ENCODE measurements around the gene SLC12A7.
A peak's percentile ranks its signal among the peaks of the same experiment; 100 is the strongest.

Gene SLC12A7

DNA sequence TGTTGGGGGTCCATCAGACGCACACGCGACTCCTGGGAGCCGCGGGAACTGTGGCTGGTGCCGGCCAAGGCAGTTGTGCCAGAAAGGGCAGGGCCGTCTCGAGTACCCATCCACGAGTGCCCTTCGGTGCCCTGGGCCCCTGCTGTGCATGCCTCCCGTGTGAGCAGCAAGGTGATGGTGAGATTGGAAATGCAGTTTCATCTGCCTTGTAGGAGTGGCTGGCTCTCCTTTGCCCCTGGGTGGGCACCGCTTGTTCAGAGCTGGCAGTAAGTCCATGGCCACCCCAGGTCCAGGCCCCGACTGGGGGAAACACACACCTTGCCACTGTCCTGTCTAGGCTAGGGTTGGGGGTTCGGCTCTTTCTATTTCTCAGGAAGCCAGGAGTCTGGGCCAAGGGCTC, 97.5 kb downstream of the SLC12A7 start:
- no peak for DNase-seq

DNA sequence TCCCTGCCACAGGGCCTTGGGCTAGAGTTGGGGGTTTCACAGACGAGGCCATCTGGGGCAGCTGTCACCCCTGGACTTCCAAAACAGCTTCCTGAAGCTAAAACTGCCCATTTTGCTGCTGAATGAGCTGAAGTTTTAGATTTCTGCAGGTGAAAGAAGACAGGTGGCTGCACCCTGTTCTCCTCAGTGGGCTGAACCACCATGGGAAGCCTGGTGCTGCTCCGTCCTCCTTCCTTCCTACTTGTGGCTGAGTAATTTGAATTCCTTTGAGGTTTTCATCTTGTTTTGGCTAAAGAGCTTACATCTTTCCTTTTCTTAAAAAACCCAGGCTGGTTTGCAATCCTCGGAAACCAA, 97.9 kb downstream of the SLC12A7 start:
- no peak for DNase-seq

DNA sequence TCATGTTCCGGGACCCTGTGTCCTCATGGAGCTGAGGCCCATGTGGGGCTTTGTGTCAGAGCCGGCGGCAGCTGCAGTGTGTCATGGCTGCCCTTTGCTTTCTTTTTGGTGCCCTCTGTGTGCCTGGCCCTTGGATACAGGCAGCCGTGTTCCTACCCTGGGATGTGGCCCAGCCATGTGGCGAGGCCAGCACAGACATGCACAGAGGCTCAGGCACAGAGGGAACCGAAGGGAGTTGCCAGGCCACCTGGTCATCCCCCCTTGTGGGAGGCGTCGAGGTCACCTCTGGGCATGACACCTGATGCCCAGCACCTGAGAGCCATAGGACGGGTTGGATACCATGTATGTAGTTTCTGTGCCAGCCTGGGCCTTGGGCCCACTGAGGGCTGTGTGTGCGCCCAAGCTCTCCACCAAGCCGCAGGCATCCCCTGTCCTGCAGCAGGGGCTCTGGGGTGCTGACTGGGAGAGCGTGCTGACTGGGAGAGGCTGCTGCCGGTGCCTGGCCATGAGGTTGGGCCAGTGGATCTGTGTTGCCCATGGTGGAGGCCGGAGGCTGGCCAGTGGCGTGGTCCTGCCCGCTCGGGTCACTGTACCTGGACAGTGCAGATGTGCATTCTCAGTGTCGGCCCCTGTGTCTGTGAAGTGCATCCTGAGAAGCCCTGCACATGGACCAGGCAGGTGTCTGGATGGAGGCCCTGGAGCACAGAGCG, 98.5 kb downstream of the SLC12A7 start:
- DNase-seq: no peak

DNA sequence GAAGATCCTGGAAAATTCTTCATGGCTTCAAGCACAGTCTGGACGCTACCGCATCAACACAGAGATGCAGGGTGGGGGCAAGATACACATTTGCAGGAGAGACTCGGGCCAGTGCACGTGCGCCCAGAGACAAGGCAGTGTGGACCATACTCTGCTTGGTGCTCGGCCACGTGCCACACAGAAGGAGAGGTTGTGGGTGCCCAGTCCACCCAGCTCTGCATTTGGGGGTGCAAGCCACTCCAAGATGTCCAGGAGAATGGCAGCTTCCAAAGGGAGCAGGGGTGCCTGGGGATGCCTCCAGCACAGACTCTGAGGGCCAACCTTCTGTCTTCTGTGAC, 99.0 kb downstream of the SLC12A7 start:
- DNase-seq: no peak

DNA sequence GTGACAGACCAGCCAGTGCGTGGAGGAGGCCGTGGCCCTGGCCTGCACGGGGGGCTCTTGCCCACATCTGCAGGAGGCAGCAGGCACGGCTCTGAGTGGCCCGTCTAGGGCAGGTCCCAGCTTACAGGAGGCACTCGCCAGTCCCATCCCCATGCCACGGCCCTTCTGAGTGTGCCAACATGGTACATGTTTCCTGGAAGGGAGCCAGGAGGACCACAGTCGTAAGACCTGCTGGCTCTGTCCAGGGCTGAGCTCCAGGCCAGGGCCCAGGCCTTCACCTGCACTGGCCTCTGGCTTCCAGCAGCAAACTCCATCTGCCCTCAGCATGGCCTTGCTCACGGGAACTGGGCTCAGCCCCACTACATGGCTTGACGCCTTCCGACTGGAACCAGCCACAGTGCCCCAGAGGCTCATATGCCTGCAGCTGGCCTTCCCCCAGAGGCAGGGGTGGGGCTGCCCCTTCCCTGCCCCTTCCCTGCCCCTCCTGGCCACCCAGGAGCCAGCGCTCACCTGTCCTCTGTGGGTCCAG, 99.5 kb downstream of the SLC12A7 start:
- no peak for DNase-seq

DNA sequence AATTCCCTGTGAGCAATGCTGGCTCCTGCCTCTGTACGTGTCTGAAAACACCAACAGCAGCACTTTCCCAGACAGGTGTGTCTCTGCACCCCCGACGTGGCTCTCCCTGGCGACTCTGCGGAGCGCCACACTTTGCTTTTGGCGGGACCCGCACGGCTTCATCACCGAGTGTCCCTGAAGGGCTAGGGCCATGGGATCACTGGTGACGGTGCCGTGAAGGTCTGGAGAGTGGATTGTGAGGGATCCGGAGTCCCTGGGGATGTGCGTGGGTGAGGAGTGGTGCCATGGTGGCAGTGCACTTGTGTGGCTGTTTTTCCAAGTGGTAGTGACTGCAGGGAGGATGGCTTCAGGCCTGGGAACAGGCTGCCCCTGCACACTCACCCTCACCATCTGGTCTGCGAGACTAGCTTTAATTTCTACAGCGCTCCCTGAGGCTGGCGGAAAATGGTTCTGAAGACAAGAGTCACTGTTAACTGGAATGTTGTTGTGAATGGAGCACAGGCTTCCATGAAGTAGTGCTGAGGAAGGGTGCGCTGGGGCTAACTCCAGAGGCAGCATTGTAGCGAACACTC, 100.0 kb downstream of the SLC12A7 start:
- no peak for DNase-seq

DNA sequence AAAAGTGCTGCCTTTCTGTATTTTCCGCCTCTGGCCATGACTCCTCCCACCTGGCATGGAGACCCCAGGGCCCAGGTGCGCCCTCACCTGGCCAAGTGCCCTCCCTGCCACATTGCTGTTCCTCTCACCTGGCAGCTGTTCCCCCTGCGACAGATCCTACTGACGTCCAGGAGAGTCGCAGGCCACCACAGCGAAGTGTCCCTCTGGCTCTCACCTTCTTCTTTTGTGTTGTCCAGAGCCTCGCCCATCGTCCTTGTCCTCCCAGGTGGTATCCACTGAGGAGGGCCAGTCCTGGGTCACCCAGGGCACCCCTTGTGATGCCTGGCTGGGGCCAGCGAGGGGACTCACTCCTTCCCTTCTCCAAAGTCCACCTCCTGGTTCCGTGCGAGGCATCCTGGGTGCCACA, 100.6 kb downstream of the SLC12A7 start:
- peak; percentile 69 to 74 for DNase-seq

DNA sequence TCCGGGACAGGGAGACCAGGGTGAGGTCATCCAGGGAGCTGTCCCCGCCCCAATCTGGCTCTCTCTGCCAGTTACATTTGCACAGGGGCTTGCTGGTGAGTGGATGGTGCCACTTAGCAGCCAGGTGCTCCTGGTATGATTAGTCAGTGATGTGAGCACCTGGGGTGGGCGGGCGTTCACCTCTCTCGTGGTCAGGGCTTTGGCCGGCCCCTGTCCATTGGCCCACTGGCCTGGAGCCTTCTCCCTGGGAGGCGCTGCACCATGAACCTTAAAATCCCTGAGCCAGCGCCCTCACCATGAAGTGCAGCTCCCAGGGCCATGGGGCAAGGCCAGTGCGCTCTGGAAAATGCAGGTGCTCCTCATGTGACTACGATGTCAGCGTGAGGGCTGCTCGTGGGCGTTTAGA, 101.2 kb downstream of the SLC12A7 start:
- DNase-seq: peak in 1 of 2 experiments; percentile 38

DNA sequence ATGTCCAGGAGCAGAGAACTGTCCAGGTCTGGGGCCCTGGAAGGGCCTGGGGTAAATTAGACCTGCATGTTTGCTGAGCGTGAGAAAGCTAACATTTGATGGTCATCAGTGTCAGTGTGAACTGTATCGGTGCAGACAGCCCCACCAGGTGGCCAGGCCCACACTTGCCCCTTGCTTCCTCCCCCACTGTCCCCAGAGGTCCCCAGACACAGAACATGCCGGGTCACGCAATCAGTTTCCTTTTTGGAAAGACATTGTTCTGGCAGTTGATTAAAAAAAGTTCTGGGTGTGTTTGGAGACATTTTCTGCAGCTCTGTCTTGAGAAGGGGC, 101.7 kb downstream of the SLC12A7 start:
- no peak for DNase-seq

DNA sequence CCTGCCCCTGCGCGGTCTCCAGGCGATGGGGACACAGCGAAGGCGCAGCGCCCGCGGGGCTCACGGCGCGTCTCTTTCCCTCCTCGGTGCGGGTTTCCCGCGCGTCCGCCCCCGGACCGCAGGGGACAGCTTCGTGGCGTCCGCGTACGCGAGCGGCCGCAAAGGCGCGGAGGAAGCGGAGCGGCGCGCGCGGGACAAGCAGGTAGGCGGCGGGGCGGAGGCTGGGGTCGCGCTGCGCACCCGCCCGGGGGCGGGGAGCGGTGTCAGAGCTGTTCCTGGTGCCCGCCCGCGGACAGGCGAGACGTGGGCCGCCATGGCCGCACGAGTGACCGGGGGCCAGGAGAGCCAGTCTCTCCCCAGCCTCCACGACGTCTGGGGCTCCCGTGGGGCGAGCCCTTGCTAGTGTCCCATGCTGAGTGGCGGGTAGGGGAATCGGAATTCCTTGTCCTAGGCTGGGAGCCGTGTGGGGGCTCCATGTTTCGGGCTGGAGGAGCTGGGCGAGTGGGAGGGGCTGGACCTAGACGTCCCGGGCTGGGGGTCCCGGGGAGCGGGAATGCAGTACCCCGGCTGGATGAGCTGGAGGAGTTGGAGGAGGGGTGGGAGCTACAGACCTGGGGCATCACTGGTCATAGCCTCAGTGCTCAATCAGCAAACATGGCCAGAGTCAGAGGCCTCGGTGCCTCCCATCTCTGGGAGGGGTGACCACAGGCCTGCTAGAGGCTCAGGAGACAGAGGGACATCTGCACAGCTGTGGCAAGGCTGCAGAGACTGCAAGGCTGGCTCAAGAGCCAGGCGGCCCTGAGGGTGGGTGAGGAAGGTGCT, 102.3 kb downstream of the SLC12A7 start:
- DNase-seq: no peak

DNA sequence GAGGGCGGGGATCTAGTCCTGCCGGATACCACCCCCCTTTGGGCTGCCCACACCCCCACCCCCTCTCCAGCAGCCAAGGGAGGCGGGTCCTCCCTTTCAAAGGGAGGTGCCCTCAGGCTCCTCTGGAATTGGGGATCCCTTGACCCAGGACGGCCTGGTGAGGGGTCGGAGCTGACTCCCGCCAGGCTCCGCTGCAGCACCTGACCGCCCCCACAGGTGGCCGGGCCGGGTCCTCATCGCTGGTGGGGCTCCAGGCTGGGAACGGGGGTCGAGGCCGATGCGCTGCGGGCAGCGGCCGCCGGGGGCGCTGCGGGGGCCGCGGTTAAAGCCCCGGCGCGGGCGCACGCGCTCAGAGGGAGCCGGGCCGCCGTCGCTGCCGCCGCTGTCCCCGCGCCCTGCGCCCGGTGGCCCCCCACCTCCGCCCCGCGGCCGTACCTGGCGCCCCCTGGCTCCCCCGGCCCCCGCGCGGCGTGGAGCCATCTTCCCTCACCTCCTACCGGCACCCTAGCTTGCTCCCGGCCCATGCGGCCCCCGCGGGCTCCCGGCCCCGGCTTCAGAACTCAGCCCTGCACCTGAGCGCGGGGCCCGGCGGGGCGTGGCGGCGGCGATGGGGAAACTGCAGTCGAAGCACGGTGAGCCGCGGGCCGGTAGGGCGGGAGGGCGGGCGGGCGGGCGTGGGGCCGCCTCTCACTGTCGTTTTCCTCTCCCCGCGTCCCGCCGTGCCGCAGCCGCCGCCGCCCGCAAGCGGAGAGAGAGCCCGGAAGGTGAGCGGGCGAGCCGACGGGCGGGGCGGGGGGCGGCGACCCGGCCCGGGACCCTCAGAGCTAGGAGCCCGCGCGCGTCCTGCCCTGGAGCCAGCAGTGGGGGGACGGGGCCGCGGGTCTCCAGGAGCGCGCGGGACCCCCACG, 103.2 kb downstream of the SLC12A7 start, which contains the start of gene NKD2:
Gene NKD2, plus strand, starts transcription at position 352 of the 908 bp plus-strand sequence. Its CDS starts 256 bp downstream, at position 608.
- DNase-seq: peak; percentile 13 to 47

DNA sequence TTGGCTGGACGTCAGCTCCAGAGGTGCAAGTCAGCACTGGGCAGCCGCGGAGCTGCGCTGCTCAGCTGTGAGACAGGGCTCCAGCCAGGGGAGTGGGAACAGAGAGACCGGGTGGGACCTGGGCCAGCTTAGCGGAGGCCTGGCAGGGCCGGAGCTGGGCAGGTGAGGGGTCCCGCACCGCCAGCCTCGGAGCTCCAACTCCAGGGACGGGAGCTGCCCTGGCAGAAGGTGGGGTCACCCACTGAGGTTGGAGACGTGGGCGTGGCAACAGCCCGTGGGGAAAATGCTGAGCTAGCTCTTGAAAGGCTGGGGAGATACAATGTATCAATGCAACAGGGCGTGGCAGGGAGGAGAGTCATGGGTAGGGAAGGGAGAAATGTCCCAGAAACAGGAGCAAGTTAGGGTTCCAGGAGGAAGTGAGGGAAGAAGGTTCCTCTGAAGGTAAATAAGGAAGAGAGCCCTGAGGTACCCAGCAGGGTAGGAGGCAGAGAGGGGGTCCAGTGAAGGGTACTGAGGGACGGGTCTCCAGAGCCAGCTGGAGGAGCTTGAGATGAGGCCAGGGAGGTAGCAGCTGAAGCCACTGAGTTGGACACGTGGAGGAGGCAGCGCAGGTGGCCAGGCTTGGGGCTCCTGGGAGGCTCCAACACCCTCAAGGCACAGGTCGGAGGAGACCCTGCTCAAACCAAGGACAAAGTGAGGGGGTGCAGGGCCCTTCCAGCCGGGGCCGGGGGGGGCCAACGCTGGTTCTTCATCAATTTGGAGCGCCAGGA, 104.0 kb downstream of the SLC12A7 start:
- no peak for DNase-seq

DNA sequence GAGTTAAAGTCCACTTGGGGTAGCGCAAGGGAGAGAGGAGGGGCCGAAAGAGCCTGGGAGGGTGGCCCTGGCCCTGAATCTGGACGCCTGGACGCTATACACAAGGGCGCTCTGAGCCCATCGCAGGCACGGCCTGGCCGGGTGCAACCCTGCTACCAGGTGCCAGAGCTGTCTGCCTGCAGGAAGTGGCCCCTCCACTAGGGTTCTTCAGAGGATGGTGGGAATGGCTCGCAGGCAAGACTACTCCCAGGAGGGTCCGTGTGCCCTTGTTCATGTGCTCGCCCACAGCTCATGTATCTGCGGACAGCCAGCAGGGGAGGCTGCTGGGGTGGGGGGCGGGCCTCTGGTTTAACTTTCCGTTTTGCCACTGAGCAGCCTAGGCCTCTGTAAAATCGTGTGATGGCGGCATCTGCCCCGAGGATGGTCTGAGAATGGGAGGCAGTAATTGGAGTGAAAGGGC, 104.6 kb downstream of the SLC12A7 start:
- DNase-seq: no peak

DNA sequence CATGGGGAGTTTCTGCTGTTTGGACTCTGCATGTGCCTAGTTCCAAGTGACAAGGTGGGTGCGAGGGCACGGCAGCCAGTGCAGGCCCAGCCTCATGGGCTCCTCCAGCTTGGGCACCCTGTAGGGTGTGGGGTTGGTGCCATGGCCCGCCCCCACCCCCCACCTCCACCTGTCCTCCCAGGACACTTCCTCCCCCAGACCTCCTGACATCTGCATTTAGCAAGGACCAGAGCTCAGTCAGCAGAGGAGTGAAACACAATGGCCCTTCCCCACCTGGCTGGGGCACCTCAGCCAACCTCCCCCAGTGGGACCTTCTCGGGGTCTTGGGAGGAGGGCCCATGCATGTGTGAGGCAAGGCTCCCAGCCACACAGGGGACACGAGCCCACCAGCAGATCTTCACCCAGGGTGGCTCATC, 105.2 kb downstream of the SLC12A7 start:
- no peak for DNase-seq

DNA sequence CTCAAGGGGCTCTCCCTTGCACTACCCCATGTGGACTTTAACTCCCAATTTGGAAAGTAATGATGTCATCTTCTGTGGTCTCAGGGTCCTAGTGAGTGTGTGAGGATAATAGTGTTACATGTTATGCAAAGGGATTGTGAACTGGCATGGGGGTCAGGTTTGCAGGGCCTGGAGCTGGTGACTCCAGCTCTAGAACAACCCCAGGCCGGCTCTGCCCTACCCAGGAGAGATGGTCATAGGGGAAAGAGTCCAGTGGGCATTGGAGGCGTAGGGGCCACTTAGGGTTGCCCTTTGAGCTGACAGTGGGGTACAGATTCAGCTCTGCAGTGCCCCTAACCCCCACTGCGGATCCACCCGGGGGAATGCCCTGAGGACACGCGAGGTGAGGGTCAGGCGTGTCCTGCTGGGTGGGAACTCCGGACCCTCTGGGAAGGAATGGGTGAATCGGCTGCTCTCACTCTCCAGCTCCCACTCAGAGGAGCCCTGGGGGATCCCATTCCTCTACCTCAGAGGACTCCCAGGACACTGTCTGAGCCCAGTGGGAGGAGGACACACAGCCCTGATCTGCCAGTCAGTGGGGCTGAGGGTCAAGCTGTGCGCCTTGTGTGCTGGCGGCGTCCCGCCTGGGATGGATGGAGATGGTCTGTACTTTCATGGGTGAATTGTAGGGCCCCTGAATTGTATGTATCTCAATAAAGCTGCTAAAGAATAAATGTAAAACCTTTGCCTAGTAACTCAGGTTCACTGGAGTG, 105.8 kb downstream of the SLC12A7 start:
- DNase-seq: no peak

DNA sequence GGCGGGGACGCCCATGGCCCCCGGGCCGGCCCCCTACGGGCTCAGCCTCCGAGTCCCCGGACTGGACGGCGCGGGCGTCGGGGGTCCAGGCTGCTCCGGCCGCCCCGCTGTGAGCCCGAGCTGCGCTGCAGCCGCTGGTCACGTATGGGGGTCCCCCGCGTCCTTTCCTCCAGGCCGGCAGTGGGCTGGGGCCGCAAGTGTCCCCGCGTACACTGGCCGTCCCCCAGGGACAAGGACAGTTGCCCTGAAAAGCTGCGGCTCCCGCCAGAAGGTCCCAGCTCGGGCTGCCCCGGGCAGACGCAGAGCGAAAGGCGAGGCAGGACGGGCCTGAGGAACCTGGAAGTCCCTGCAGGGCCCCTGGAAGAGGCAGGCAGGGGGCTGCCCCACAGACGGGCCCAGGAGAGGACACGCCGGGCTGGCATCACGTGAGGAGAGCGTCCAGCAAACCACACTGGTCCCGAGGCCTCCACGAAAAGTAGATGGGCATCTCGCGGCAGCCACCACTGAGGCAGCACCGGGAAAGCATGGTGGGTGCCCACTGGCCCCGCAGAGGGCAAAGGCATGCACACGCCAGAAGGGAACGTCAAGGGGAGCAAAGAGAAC, 106.5 kb downstream of the SLC12A7 start:
- no peak for DNase-seq

DNA sequence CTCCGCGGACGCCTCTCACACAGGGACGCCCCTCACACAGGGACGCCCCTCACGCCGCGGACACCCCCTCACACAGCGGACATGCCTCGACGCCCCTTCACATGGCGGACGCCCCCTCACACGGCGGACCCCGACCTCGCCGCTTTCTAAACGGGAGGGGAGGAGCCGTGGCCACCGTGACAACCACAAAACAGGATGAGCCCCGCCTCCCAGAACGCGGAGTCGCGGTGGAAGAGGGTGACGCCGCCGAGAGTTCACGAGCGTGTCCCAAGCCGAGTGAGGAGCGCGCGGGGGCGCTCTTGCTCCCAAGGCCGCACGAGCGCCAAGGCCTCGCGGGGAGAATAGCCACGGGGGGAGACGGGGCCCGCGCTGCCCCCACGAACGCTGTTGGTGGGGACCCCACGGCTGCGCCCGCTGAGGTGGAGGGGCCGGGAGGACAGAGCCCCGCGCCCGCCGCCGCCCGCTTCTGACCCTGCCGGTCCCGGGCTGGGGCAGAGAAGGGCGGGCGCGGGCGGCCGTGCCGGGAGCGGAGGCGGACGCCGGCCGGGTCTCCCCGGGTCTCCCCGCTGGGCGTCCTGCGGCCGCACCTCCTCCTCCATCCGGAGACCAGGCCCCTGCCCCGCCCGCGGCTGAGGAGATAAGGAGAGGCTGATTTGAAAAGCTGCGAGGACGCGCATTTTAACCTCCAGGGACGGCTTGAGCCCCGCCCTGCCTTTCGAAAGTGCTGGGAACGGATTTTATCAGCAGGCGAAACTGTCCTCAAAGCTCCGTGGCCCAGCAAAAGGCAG, 107.2 kb downstream of the SLC12A7 start:
- DNase-seq: peak in 1 of 2 experiments; percentile 44

DNA sequence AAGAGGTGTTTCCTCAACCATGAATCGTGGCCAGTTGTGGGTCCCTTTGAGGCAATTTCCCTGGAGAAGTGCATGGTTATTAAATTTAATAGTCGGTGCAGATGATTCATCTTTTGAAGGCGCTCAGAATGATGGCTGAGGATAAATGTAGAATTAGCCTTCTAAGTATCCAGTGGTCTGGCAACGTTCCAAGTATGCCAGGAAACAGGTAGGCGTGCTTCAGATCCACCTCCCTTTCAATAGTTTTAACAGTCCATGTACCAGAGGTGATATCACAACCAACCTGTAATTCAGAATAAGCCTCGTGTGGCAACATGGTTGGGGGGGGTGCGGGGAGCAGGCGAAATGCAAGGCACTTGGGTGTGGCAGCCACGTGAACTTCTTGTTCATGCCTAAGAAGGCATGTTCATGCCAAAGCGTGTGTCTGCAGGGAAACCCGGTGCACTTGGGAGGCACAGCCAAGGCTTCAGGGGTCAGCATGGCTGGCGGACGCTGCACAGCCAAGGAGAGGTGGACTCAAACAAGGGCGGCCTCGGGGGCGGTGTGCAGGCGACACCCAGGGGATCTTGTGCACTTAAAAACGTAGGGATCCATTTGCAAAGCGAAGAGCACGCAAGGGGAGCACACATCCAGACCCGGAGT, 108.4 kb downstream of the SLC12A7 start:
- DNase-seq: peak; percentile 74 to 88

DNA sequence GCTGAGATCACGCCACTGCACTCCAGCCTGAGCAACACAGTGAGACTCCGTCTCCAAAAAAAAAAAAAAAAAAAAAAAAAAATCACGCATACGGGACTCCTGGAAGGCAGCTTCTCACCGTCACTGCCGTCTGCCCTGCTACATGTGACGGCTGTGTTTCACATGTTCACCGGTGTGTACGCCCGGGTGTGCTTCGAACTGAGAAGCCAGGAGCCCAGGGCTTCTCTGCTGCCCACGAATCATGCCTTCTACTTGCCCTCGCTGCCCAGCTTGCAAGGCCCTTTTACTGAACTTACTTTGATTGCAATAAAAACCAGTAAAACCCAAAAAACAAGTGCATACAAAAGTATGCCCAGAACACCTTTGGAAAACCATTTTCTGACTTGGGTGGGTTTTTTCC, 109.0 kb downstream of the SLC12A7 start:
- DNase-seq: no peak

DNA sequence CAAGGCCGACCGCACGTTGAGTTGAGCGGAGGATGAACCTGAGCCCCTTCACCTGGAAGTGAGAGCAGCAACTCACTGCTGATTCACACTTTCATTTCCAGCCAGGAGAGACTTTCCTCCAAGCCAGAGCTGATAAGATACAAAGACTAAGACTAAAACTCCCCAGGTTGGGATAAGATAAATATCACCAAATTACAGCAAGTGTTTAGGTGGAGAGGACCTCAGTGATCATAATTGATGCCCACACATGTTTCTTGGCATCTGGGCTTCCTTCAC, 109.7 kb downstream of the SLC12A7 start:
- DNase-seq: no peak

Measured in NCI-H2081 (cell line).